GM23248 (cell line): Measurements from ENCODE around the gene TMC8. TPM values are rescaled to one million over a fixed set of nuclear protein-coding genes. Genes with fewer than 3 reads are reported as not detected.

Experiments used
- DNase-seq: peaks from one replicate; pipeline ENCODE4 v3.0.0-alpha.2; 2015
- H2AFZ ChIP-seq: fragments of 200-600 bp; sonication (generic); 2 replicates; pipeline ENCODE4 v1.6.1; 2016; ENCODE audit warnings: antibody characterized with exemption
- H3F3A ChIP-seq: fragments of 200-600 bp; sonication (generic); 2 replicates; pipeline ENCODE4 v1.6.1; 2016; ENCODE audit warnings: mild to moderate bottlenecking, antibody characterized with exemption, mixed run types; ENCODE audit not compliant: insufficient read depth
- H3K27ac ChIP-seq: fragments of 200-600 bp; sonication (generic); 2 replicates; pipeline ENCODE4 v1.5.1; 2016; ENCODE audit warnings: mild to moderate bottlenecking
- H3K27me3 ChIP-seq: fragments of 200-600 bp; sonication (generic); replicated peaks from 2 replicates; pipeline ENCODE4 v1.6.1; 2016; ENCODE audit warnings: mild to moderate bottlenecking; ENCODE audit not compliant: insufficient read depth
- H3K36me3 ChIP-seq: fragments of 200-600 bp; sonication (generic); 2 replicates; pipeline ENCODE4 v1.6.1; 2016; ENCODE audit warnings: low read depth, mild to moderate bottlenecking
- H3K4me1 ChIP-seq: fragments of 200-600 bp; sonication (generic); 2 replicates; pipeline ENCODE4 v1.6.1; 2016; ENCODE audit warnings: mild to moderate bottlenecking; ENCODE audit not compliant: insufficient read depth
- H3K4me2 ChIP-seq: fragments of 200-600 bp; sonication (generic); one replicate; pipeline ENCODE4 v1.6.1; 2016; ENCODE audit warnings: mild to moderate bottlenecking; ENCODE audit not compliant: unreplicated experiment
- H3K4me3 ChIP-seq: fragments of 200-600 bp; sonication (generic); 2 replicates; pipeline ENCODE4 v1.5.1; 2016; ENCODE audit warnings: mild to moderate bottlenecking
- H3K79me2 ChIP-seq: fragments of 200-600 bp; sonication (generic); 2 replicates; pipeline ENCODE4 v1.6.1; 2016; ENCODE audit warnings: mild to moderate bottlenecking; ENCODE audit not compliant: insufficient read depth
- H3K9ac ChIP-seq: fragments of 200-600 bp; sonication (generic); 2 replicates; pipeline ENCODE4 v1.6.1; 2016; ENCODE audit warnings: mild to moderate bottlenecking
- H3K9me2 ChIP-seq: fragments of 200-600 bp; sonication (generic); 2 replicates; pipeline ENCODE4 v1.6.1; 2016; ENCODE audit warnings: mixed run types, mild to moderate bottlenecking, moderate library complexity; ENCODE audit not compliant: insufficient read depth
- H3K9me3 ChIP-seq: fragments of 200-600 bp; sonication (generic); one replicate; pipeline ENCODE4 v1.6.1; 2017; ENCODE audit warnings: low read depth
- H4K20me1 ChIP-seq: fragments of 200-600 bp; sonication (generic); 2 replicates; pipeline ENCODE4 v1.6.0; 2016; ENCODE audit not compliant: insufficient read depth
- EZH2 ChIP-seq: fragments of 200-600 bp; sonication (generic); IDR thresholded peaks from 2 replicates; pipeline ENCODE4 v1.6.1; 2018; ENCODE audit warnings: antibody characterized with exemption, mild to moderate bottlenecking; ENCODE audit not compliant: insufficient read depth, poor library complexity, severe bottlenecking
- EZH2phosphoT487 ChIP-seq: fragments of 200-600 bp; sonication (generic); IDR thresholded peaks from 2 replicates; pipeline ENCODE4 v1.6.1; 2018; ENCODE audit warnings: antibody characterized with exemption, moderate library complexity, mild to moderate bottlenecking, low read depth; ENCODE audit not compliant: insufficient read depth
- WGBS, 2 experiments: methylation state at CpG; one replicate each; pipeline ENCODE4 v1.1.6; 2015 to 2017; ENCODE audit warnings: low lambda C conversion rate in 2 of 2, low coverage in 1 of 2; ENCODE audit errors: missing lambda C conversion rate in 2 of 2; 5-methylcytosine and 5-hydroxymethylcytosine counted together
- in situ Hi-C: fragments of 300-500 bp; cut with MboI; formaldehyde crosslinking; loops from 2 replicates; pipeline ENCODE4 v1.15.0; 2020
- polyA plus RNA-seq: library from polyadenylated mRNA; unstranded; fragments of >200 nt; fragmentation: Nextera tagmentation; extraction: Ambion mirVana; gene quantifications from 2 replicates; pipeline ENCODE4 v1.2.1, GENCODE V29; 2016
- total RNA-seq: library from RNA; depleted of rRNA; stranded (reverse); fragments of >200 nt; shearing (Covaris generic); gene quantifications from 2 replicates; pipeline ENCODE4 v1.2.3, GENCODE V29; 2014

Gene TMC8
- total and polyA plus RNA-seq, 2 experiments from 2014 or later: not detected

- Histone ChIP-seq H3K4me1 (no peaks in the 10 kb centered on the region), H2AFZ (no peak overlapping the region), H3K27ac (no peak overlapping the region), H3F3A (no peaks in the 10 kb centered on the region), H3K79me2 (no peaks in the 10 kb centered on the region), H3K36me3 (no peaks in the 10 kb centered on the region), H3K9me3 (no peaks in the 10 kb centered on the region), H3K9ac (no peak overlapping the region), H3K27me3 (no peaks in the 10 kb centered on the region), H4K20me1 (no peaks in the 10 kb centered on the region), H3K4me3 (no peak overlapping the region), H3K4me2 (no peak overlapping the region), H3K9me2 (no peaks in the 10 kb centered on the region)
- in situ Hi-C loops: no loop called here
- WGBS, 2 experiments: 34 to 36% methylated on average over 33 to 58 of the region's 58 CpGs
- peak; percentile 77 for DNase-seq
- TF ChIP-seq EZH2 (no peak), EZH2phosphoT487 (no peak)
Measured at GRCh38 chr17:78140169-78141051, 9.8 kb downstream of the TMC8 start.

GRCh38 chr17:78141437-78142118, 11.0 kb downstream of the TMC8 start:
- H3K9ac ChIP-seq: no peak overlapping the region
- DNase-seq: no peak
- TF ChIP-seq EZH2phosphoT487 (no peak), EZH2 (no peak)

DNA sequence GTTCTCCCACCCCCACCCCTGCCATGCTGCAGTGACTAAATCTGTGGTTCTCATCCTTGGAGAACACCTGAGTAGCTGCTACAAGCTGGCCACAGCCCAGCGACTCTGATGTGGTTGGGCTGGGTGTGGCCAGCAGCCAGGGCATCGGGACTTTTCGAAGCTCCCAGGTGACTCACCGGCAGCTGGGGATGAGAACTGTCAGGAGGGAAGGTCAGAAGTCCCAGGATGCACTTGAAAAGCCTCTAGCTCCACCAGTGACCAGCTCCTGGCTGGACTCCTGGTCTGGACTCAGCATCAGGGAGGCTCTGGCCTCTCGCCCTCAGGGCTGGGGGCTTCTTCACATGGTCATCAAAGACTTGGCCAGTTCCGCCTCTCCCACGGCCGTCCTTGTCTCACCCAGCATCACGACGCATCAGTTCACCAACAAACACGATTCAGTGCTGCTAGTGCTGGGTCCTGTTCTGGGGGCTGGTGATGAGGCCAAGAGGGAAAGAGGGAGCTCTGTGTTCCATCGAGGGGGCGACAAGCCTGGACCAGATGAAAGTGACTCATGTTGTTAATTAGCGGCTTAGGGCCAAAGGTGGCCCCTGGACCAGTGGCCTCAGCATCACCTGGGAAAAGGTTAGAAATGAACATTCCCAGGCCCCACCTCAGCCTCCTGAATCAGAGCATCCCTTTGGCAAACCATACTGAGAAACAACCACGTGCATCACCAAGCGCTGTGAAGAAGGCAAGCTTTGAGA, 11.7 kb downstream of the TMC8 start:
- H3F3A ChIP-seq: no peaks in the 10 kb centered on the region
- in situ Hi-C loops: no loop called here
- peak; percentile 71 for DNase-seq
- H3K9me3 ChIP-seq: no peaks in the 10 kb centered on the region
- 57 to 61% methylated on average over 16 of the region's 16 CpGs for WGBS, 2 experiments
- no peaks in the 10 kb centered on the region for H3K79me2 ChIP-seq
- no peaks in the 10 kb centered on the region for H4K20me1 ChIP-seq
- no peak overlapping the region for H3K4me3 ChIP-seq
- no peak for TF ChIP-seq EZH2phosphoT487
- TF ChIP-seq EZH2: no peak
- no peaks in the 10 kb centered on the region for H3K4me1 ChIP-seq
- H2AFZ ChIP-seq: no peak overlapping the region
- H3K9me2 ChIP-seq: no peaks in the 10 kb centered on the region
- no peak overlapping the region for H3K27ac ChIP-seq
- no peaks in the 10 kb centered on the region for H3K36me3 ChIP-seq
- H3K9ac ChIP-seq: no peak overlapping the region
- no peak overlapping the region for H3K4me2 ChIP-seq
- no peaks in the 10 kb centered on the region for H3K27me3 ChIP-seq

More at GRCh38 chr17:78141437-78142118, 11.0 kb downstream of the TMC8 start:
- WGBS, 2 experiments: 79 to 82% methylated on average over 20 of the region's 20 CpGs
- Histone ChIP-seq H3K4me1 (no peaks in the 10 kb centered on the region), H3K4me3 (no peak overlapping the region), H3K79me2 (no peaks in the 10 kb centered on the region), H4K20me1 (no peaks in the 10 kb centered on the region), H3K9me2 (no peaks in the 10 kb centered on the region), H3K4me2 (no peak overlapping the region), H3K9me3 (no peaks in the 10 kb centered on the region), H2AFZ (no peak overlapping the region), H3K36me3 (no peaks in the 10 kb centered on the region), H3K27me3 (no peaks in the 10 kb centered on the region), H3K27ac (no peak overlapping the region), H3F3A (no peaks in the 10 kb centered on the region)
- in situ Hi-C loops: no loop called here
